Ovary (tissue), 3 donors: ENCODE data around the gene IFT25.

Experiments
- EP300 ChIP-seq: sonication (generic); formaldehyde crosslinking; IDR thresholded peaks from one replicate; pipeline ENCODE4 v1.6.1; 2017; ENCODE audit warnings: antibody characterized with exemption
- TF ChIP-seq, protein P1 (sequence below), 3 donors: fragments of 450-650 bp in 2 of 3; fragments of 200-600 bp in 1 of 3; IDR thresholded peaks; one replicate each; pipeline versions ENCODE4 v1.5.1 to v1.8.0; 2016 to 2022; ENCODE audit warnings: antibody characterized with exemption in 3 of 3, mild to moderate bottlenecking in 1 of 3
- donor health status: DM: no; HTN: no; CAD: no.

DNA sequence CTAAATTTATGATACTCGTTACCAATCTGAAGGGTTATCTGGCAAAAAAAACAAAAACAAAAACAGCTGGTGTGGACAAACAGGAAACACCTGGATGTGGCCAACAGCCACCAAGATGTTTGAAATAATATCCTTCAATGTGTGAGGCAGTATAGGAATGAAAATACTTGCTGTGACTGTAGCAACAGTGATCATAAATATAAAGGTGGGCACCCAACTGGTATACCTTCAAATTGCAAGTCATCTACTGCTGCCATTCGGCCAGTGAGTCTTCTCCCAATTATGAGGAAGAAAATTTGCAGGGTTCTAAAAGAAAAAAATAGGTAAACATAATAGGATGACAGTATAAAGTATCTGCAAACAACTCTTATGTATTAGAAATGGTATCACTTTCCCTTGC is 56.8 kb downstream of the IFT25 start:
- TF ChIP-seq, protein P1, sequence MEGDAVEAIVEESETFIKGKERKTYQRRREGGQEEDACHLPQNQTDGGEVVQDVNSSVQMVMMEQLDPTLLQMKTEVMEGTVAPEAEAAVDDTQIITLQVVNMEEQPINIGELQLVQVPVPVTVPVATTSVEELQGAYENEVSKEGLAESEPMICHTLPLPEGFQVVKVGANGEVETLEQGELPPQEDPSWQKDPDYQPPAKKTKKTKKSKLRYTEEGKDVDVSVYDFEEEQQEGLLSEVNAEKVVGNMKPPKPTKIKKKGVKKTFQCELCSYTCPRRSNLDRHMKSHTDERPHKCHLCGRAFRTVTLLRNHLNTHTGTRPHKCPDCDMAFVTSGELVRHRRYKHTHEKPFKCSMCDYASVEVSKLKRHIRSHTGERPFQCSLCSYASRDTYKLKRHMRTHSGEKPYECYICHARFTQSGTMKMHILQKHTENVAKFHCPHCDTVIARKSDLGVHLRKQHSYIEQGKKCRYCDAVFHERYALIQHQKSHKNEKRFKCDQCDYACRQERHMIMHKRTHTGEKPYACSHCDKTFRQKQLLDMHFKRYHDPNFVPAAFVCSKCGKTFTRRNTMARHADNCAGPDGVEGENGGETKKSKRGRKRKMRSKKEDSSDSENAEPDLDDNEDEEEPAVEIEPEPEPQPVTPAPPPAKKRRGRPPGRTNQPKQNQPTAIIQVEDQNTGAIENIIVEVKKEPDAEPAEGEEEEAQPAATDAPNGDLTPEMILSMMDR (IDR thresholded peaks at IDR 0.05), result no peak
- no peak for TF ChIP-seq EP300
